HG02885 (cell line): Measurements from ENCODE around the gene PSMA3.
"Not testable (repeated sequence)": the region's sequence is repeated elsewhere in the genome, so short reads cannot be mapped to it uniquely, and the experiment has no call there.

Source experiments
- ATAC-seq: cut with Tn5 transposase; IDR thresholded peaks from one replicate; pipeline ENCODE4 v1.9.1; 2021; ENCODE audit warnings: mild to moderate bottlenecking; ENCODE audit not compliant: unreplicated experiment, poor library complexity

The PSMA3 gene

DNA sequence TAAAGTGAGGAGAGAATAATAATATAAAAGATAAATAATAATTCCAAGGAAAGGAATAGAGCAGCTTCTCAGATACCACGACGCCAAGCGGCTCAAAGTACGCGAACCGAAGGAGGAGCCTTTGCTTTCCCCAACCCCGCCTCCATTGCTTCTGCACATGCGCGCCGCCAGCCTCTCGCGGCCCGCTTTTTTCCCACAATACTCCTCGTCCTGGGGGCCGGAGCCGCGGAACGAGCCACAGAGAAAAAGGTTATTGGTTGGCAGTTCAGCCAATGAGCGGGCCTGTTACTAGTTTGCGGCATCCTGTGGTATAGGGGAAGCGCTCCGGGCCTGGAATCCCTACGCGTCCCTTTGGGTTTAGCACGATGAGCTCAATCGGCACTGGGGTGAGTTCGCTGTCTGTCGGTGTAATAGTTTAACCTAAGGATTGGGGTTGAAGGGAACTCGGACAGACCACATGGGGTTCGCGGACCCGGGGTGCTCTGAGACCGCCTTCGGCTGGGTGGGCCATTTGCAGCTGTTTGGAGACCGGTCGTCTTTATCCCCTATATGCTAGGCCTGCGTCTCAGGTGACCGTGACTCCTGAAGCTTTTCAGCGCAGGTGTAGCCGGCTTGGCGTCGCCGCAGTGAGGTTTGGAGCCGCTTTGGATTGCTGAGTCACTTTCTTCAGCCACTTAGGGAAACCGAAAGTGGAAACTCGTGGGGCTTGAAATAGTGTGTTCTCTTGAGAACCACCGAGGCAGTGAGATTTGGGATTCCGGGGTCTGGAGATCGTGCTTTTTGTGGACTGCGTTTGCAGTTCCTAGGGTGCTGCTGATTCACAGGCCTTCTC is at the start of gene PSMA3:
Gene PSMA3 (plus strand): TSS at position 288 of the 832 bp plus-strand sequence. CDS start 78 bp downstream, at position 366.
- ATAC-seq, result peak; percentile 92

DNA sequence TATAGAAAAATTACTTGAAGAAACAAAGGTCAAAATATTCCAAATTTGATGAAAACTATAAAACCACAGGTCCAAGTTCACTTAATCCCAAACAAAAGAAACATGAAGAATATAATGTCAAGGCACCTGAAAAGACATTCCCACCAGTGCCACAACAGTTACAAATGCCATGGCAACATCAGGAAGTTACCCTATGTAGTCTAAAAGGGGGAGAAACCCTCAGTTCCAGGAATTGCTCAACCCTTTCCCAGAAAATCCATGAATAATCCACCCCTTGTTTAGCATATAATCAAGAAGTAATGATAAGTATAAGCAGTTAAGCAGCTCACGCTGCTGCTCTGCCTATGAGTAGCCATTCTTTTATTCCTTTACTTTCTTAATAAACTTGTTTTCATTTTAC is 48.4 kb upstream of the PSMA3 start:
- no peak for ATAC-seq

DNA sequence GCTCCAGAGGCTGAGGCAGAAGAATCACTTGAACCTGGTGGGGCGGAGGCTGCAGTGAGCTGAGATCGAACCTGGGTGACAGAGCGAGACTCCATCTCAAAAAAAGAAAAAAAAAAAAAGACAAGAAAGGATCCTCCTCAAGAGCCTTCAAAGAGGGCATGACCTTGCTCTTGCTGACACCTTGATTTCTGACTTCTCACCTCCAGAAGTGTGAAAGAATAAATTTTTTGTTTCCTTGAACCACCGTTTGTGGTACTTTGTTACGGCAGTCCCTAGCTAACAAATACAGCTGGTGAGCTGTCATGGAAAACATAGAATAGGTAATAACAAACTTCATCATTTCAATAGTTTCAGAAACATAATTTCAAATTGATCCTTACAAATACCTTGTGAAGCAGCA is 46.6 kb upstream of the PSMA3 start:
- ATAC-seq, result no peak

DNA sequence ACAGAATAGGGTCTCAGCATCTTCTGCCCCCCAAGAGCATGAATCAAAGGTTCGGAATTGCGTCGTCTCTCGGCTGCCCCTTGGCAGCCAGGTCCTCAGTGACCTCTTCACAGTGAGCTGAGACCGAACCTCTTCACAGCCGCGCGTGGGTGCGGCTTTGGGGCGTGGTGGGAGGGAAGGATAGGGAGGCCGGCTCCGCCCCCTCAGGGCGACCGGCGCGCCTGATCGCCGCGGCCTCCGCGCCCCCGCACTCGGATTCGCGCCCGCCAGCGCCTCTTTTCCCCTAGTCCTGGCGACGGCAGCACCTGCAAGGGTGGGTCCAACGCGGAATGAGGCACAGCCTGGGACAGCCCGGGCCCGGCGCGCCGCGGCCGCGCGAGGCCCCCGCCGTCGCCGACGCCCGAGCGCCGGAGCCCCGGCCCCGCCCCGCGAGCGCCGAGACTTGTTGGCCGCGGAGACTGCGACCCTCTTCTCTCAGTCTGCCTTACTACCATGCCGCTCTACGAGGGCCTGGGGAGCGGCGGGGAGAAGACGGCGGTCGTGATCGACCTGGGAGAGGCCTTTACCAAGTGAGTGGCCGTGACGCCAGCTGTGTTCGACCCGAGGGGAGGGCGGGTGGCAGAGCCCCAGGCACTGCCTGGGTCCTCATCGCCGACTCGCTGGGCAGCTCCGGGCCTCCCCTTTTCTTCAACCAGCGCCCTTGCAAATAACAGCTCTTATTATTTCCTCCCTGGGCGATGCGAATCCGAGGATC is 44.7 kb upstream of the PSMA3 start, which contains the start of gene ACTR10:
Gene ACTR10 (plus strand): TSS at position 424 of the 754 bp plus-strand sequence. CDS start 69 bp downstream, at position 493.
- peak; percentile 94 for ATAC-seq

DNA sequence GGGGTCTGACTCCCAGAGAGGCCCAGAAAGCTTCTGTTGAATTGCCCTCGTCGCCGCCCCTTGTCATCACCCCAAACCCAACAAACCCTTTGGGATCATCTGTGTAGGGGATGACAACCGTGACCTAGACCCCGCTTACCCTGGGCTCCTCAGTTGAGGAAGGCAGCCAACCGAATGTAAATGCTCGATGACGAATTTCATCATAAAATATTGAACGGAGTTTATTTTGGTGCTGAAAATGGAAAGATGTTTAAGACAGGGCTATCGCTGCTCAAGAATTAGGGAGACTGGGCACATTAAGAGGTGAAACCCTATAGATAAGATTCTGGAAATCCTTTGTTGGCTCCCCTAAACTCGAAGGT is 44.2 kb upstream of the PSMA3 start:
- ATAC-seq, result peak; percentile 8

DNA sequence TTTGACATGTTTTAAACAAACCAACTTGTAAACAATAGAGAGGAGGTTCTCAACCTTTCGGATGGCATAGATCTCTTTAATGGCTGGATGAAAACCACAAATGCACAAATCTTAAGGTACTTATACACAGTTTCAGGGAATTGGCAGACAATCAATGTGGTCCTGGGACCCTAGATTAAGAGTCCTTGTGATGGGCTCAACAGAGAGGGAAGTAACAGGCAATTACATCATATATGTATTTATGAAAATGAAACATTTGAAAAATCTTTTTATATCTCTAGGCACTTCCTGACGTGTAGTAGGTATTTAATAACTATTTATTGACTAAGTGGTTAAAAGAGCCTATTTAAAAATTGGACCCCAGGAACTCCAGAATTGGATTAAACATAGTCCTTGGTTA is 43.8 kb upstream of the PSMA3 start:
- no peak for ATAC-seq

GRCh38 chr14:58213176-58213575 is 31.5 kb upstream of the PSMA3 start:
- ATAC-seq, result no peak

DNA sequence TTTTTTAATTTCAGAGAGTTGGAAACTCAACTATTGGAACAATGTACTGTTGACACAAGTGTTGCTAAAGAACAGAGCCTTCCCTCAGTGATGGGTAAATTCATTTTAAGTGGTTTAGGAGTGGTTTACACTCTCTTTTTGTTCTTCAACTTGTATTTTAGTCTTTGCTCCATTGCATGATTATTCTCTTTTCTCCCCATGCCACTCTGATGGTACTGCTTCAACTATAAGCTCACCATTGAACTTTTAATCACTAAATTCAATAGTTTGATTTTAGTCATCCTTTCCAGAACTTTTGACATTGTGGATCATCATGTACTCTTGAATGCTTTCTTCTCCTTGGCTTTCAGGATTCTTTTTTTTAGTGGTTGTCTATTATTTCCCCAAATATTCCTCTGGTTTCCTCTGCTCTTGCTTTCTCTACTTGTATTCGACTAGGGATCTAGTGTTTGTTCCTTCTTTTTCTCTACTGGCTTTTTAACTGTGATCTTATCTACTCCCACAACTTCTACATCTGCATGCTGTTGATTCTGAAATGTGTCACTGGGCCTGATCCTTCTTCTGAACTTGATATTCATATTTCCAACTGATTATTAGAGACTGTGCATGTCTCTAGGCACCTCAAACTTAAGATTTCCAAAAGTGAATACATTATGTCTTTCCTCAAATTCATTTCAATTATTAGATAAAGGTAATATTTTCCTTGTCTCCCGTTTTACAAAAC is 29.3 kb upstream of the PSMA3 start:
- ATAC-seq, result no peak

- ATAC-seq, result no peak
Observed at GRCh38 chr14:58216544-58216943, 28.1 kb upstream of the PSMA3 start.

- ATAC-seq, result no peak
Observed at GRCh38 chr14:58227096-58227819, 17.4 kb upstream of the PSMA3 start.

DNA sequence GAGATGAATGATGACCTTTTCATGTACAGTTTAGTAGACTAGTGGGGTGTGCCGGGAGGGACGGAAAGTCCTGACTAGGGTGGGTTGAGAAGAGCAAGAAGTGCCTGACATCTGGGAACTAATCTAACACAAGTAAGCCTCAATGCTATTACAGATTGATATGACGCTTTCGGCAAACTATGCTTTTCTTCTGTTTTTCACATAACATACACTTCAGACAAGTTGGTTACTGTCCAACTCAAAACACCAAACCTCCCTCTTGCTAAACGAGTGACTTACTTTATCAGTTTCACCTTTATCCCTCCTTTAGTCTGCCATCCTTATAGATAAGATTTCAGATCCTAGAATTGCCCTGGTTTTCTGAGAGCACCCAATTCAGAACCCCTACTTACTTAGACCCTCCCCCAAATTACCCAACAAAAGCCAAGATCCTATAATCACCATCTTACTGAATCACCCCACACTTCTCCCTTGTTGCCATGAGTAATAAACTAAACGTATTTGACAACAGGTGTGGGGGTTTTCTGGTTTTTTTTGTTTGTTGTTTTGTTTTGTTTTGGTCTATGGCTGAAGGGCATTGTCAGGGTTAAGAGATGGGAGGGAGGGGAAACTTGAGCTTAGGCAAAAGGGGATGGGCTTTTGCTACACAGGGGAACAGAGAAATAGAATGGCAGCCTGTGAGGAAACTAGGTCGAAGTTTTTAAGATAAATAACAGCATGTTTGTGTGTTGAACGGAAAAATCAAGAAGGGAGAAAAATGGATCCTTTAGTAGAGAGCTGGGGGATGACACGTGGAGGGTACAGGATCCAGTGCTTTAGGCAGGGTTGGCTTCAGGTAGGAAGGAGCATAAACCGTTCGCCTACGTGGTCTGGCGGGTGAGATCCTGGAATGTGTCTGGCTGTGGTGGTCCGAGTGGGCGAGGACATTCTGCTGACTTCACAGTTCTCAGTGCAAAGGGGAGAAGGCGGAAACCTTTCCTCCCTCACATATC is 6.1 kb upstream of the PSMA3 start:
- peak; percentile 23 for ATAC-seq

DNA sequence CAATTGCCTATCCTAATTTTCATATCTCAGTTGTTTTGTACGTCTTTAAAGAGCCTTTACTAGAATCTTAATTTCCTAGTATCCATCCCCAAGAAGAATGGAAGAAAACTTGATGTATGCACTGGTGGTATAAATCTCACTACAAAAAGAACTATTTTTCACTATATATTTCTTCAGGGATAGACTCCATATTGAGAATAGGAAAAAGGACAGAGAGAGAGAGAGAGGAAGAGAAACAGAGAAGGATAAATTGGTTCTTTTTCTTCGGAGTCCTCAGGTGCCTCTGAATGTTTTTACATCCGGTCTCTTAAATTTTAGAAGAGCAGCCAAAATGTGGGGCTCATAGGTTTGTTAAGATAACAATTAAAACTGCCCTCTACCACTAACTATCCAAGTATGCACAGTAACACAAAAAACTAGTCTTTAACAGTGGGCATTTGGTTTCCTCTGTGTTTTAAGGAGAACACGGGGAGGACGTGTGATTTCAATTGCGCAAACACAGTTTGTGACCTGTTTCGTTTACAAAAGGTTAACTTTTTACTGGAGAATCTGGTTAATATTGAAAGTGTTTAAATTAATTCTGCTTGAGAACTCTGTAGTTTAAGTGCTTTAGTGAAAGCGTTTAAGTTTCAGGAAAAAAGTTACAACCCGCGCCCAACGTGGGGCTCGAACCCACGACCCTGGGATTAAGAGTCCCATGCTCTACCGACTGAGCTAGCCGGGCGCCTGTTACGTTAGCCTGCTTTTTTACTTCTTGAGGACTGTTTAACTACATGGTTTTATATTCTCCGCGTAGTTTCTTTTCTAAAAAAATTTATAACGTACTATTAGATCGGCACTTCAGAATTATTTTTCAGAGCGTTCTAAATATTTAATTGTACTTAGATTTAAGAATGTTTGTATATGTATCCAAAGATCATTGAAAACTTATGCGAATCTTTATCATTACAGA is 5.1 kb upstream of the PSMA3 start:
- ATAC-seq, result peak; percentile 23

DNA sequence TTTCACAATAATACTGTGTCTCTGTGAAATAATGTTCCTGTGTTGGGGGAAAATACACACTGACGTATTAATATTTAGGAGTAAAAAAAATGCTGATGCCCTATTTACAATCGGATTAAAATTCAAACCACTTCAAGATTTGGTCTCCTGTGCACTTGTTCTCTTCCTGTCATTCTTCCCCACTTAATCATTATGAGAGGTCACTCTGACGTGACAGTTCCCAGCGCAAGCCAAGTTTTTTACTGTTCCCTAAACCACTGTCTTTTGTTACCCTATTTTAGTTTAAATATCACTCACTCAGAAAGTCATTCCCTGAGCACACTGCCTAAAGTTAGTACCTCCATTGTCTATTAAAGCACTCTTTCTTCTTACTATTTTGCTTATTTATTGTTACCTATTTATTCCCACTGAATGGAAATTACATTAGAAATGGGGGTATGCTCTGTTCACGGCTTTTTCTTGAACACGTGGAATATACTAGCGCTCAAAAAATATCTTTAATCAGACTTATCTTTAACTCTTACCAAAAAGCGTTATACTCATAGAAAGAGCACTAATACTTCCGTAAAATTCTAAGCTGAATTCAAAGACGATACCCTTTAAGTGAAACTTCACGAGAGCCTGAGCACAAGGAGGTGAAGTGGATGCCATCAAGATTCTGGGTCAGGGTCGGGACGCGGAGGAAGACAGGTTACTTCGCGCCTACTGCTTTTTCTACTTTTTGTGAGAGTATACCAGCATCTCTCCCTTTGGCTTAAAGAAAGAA is 670 bp upstream of the PSMA3 start:
- ATAC-seq, result peak; percentile 35

GRCh38 chr14:58245562-58245961 is 919 bp downstream of the PSMA3 start:
- no peak for ATAC-seq

- no peak for ATAC-seq
Observed at GRCh38 chr14:58249611-58250010, 5.0 kb downstream of the PSMA3 start.

GRCh38 chr14:58258156-58258555 is 13.5 kb downstream of the PSMA3 start:
- ATAC-seq, result no peak

DNA sequence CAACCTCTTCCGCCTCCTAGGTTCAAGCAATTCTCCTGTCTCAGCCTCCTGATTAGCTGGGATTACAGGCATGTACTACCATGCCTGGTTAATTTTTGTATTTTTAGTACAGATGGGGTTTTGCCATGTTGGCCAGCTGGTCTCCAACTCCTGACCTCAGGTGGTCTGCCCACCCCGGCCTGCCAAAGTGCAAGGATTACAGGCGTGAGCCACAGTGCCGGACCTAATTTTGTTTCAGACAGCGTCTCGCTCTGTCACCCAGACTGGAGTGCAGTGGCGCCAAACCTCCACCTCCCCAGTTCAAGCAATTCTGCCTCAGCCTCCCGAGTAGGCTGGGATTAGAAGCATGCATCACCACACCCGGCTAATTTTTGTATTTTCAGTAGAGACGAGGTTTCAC is 17.4 kb downstream of the PSMA3 start:
- ATAC-seq, result not testable (repeated sequence)
